HG03432 (cell line): ENCODE measurements around the gene SYNRG.
"Not testable (repeated sequence)": the region's sequence is repeated elsewhere in the genome, so short reads cannot be mapped to it uniquely, and the experiment has no call there.

ENCODE experiments used
- ATAC-seq: cut with Tn5 transposase; IDR thresholded peaks from one replicate; pipeline ENCODE4 v1.9.1; 2021; ENCODE audit warnings: mild to moderate bottlenecking, moderate library complexity; ENCODE audit not compliant: unreplicated experiment

SYNRG gene

GRCh38 chr17:37541880-37542660, 67.1 kb downstream of the SYNRG start:
- ATAC-seq = no peak

GRCh38 chr17:37538981-37539659, 70.1 kb downstream of the SYNRG start:
- ATAC-seq = no peak

GRCh38 chr17:37535906-37536305, 73.3 kb downstream of the SYNRG start:
- ATAC-seq = no peak

GRCh38 chr17:37532756-37533155, 76.5 kb downstream of the SYNRG start:
- no peak for ATAC-seq

GRCh38 chr17:37530420-37530819, 78.8 kb downstream of the SYNRG start:
- ATAC-seq = no peak

- ATAC-seq = no peak
These were observed 81.9 kb downstream of the SYNRG start for GRCh38 chr17:37527249-37527851.

- ATAC-seq = no peak
These were observed 85.5 kb downstream of the SYNRG start for GRCh38 chr17:37523715-37524219.

GRCh38 chr17:37521821-37522220, 87.4 kb downstream of the SYNRG start:
- no peak for ATAC-seq

- ATAC-seq = no peak
These were observed 89.0 kb downstream of the SYNRG start for GRCh38 chr17:37520174-37520573.

GRCh38 chr17:37519251-37519985, 89.8 kb downstream of the SYNRG start:
- ATAC-seq = no peak

- no peak for ATAC-seq
These were observed 90.4 kb downstream of the SYNRG start for GRCh38 chr17:37518826-37519225.

GRCh38 chr17:37517881-37518280, 91.3 kb downstream of the SYNRG start:
- ATAC-seq = no peak

GRCh38 chr17:37516127-37516571, 93.1 kb downstream of the SYNRG start:
- no peak for ATAC-seq

- no peak for ATAC-seq
These were observed 95.5 kb downstream of the SYNRG start for GRCh38 chr17:37513711-37514110.

GRCh38 chr17:37512442-37513068, 96.7 kb downstream of the SYNRG start:
- no peak for ATAC-seq

- not testable (repeated sequence) for ATAC-seq
These were observed 97.6 kb downstream of the SYNRG start for GRCh38 chr17:37511642-37512041.

- no peak for ATAC-seq
These were observed 99.2 kb downstream of the SYNRG start for GRCh38 chr17:37510056-37510455.

GRCh38 chr17:37507111-37507510, 102.1 kb downstream of the SYNRG start:
- ATAC-seq = no peak

GRCh38 chr17:37506678-37507077, 102.5 kb downstream of the SYNRG start:
- no peak for ATAC-seq

GRCh38 chr17:37505333-37505732, 103.9 kb downstream of the SYNRG start:
- ATAC-seq = no peak

GRCh38 chr17:37503148-37503547, 106.1 kb downstream of the SYNRG start:
- no peak for ATAC-seq
